ENCODE results near the gene CNOT8. TPM values are rescaled to one million over a fixed set of nuclear protein-coding genes. Genes with fewer than 3 reads are reported as not detected.

CNOT8 gene

GRCh38 chr5:154916874-154917273, 58.4 kb downstream of the CNOT8 start:
- no peak overlapping the region for H3K18ac ChIP-seq (ENCODE audit: low read length)
- no peak overlapping the region for H3K56ac ChIP-seq (ENCODE audit: low read length)
- H2BK120ac ChIP-seq (ENCODE audit: low read depth, low read length): no peak overlapping the region
- H3K27me3 ChIP-seq (ENCODE audit: insufficient read depth, low read length, poor library complexity): no peaks in the 10 kb centered on the region
- H3K79me1 ChIP-seq (ENCODE audit: low read length): no peaks in the 10 kb centered on the region
- peaks cover 5% of the 10 kb centered on the region for H3K36me3 ChIP-seq (ENCODE audit: control insufficient read depth, insufficient read depth, low read length)
- H2AK5ac ChIP-seq (ENCODE audit: low read length): no peak overlapping the region
- H3K27ac ChIP-seq (ENCODE audit: low read depth, low read length): no peak overlapping the region
- H2BK15ac ChIP-seq (replicated peaks; ENCODE audit: low read depth): no peak overlapping the region
- H3K23ac ChIP-seq (ENCODE audit: low read length): no peak overlapping the region
- H3K4ac ChIP-seq (ENCODE audit: low read depth, low read length): no peak overlapping the region
- H3K4me3 ChIP-seq (ENCODE audit: low read length): no peak overlapping the region
- no peak overlapping the region for H3K9ac ChIP-seq (ENCODE audit: low read length)
- no peak for DNase-seq
- no peak overlapping the region for H4K8ac ChIP-seq (ENCODE audit: low read depth, low read length)
- no peak overlapping the region for H2BK5ac ChIP-seq (ENCODE audit: low read length)
- no CpG with 5 or more reads among the region's 3 CpGs for WGBS (ENCODE audit: extremely low coverage, insufficient coverage, low lambda C conversion rate)
- H4K5ac ChIP-seq (ENCODE audit: low read length): no peak overlapping the region
- H3K79me2 ChIP-seq (ENCODE audit: control insufficient read depth, insufficient read depth, low read length): no peaks in the 10 kb centered on the region
- no peak overlapping the region for H3K4me2 ChIP-seq (ENCODE audit: low read length)
- H3K4me1 ChIP-seq (ENCODE audit: control insufficient read depth, low read depth, low read length): no peaks in the 10 kb centered on the region

DNA sequence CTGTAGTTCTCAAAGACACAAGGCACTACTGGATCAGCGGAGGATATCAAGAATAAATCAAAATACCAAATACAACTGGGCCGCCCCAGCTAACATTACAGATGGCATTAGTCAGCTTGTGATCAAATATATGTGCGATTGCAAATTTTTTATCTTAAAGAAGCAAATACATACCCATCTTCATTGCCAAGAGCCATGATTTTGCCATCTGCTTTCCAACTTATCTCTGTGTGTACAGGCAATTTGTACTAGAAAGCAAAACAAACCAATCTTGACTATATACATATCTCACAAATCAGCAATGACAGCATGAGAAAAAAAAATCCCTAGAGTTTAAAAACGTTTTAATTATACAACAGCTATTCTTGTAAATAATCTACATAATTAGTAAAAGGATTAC, 59.3 kb downstream of the CNOT8 start:
- H3K79me1 ChIP-seq (ENCODE audit: low read length): no peaks in the 10 kb centered on the region
- no peak overlapping the region for H3K23ac ChIP-seq (ENCODE audit: low read length)
- H3K27ac ChIP-seq (ENCODE audit: low read depth, low read length): no peak overlapping the region
- no peak overlapping the region for H4K5ac ChIP-seq (ENCODE audit: low read length)
- no peak overlapping the region for H4K8ac ChIP-seq (ENCODE audit: low read depth, low read length)
- no peak overlapping the region for H2BK120ac ChIP-seq (ENCODE audit: low read depth, low read length)
- H3K79me2 ChIP-seq (ENCODE audit: control insufficient read depth, insufficient read depth, low read length): no peaks in the 10 kb centered on the region
- no peak overlapping the region for H3K4me2 ChIP-seq (ENCODE audit: low read length)
- no peak overlapping the region for H3K9ac ChIP-seq (ENCODE audit: low read length)
- no peak overlapping the region for H3K56ac ChIP-seq (ENCODE audit: low read length)
- no peak overlapping the region for H3K4me3 ChIP-seq (ENCODE audit: low read length)
- no peaks in the 10 kb centered on the region for H3K4me1 ChIP-seq (ENCODE audit: control insufficient read depth, low read depth, low read length)
- peaks cover 5% of the 10 kb centered on the region for H3K36me3 ChIP-seq (ENCODE audit: control insufficient read depth, insufficient read depth, low read length)
- no peak overlapping the region for H2BK15ac ChIP-seq (replicated peaks; ENCODE audit: low read depth)
- no peak overlapping the region for H2BK5ac ChIP-seq (ENCODE audit: low read length)
- no peak overlapping the region for H3K18ac ChIP-seq (ENCODE audit: low read length)
- H3K27me3 ChIP-seq (ENCODE audit: insufficient read depth, low read length, poor library complexity): no peaks in the 10 kb centered on the region
- H3K4ac ChIP-seq (ENCODE audit: low read depth, low read length): no peak overlapping the region
- WGBS (ENCODE audit: extremely low coverage, insufficient coverage, low lambda C conversion rate): no CpG with 5 or more reads among the region's 4 CpGs
- no peak for DNase-seq
- H2AK5ac ChIP-seq (ENCODE audit: low read length): no peak overlapping the region

DNA sequence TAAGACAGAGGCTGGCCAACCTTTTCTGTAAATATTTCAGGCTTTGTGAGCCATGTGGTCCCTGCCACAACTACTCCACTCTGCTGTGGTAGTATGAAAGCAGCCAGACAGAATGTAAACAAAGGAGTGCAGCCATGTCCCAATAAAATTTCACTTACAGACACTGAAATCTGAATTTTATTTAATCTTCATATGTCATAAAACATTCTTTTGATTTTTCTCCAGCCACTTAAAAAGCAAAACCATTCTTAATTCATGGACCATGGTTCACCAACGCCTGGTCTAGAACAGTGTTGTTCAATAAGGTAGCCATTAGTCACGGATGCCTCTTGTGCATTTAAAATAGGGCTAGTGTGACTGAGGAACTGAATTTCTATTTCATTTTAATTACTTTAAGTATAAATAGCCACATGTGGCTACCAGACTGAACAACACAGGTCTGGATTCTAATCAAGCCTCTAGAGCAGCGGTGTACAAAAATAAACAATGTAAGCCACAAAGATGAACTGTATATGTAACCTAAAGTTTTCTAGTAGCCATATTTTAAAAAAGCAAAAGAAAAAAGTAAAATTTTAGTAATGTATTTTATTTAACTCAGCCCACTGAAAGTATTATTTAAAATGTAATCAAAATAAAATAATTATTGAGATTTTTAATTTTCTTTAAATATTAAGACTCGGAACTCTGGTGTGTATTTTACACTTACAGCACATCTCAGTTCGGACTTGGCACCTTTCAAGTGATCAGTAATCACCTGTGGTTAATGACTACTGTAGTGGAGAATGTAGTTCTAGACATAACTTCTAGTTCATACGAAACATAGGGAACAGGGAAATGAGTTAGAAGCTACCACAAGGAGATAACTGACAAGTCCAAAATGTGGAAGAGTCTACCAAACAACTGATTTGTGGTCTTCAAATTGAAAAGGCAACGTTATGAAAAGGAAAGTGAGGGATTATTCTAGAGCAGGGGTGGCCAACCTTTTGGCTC, 65.3 kb downstream of the CNOT8 start:
- H3K9ac ChIP-seq (ENCODE audit: low read length): no peak overlapping the region
- H4K5ac ChIP-seq (ENCODE audit: low read length): no peak overlapping the region
- no peaks in the 10 kb centered on the region for H3K27me3 ChIP-seq (ENCODE audit: insufficient read depth, low read length, poor library complexity)
- H2BK5ac ChIP-seq (ENCODE audit: low read length): no peak overlapping the region
- no peaks in the 10 kb centered on the region for H3K79me2 ChIP-seq (ENCODE audit: control insufficient read depth, insufficient read depth, low read length)
- peaks cover 2% of the 10 kb centered on the region for H3K36me3 ChIP-seq (ENCODE audit: control insufficient read depth, insufficient read depth, low read length)
- H2BK15ac ChIP-seq (replicated peaks; ENCODE audit: low read depth): no peak overlapping the region
- H3K4ac ChIP-seq (ENCODE audit: low read depth, low read length): no peak overlapping the region
- H2BK120ac ChIP-seq (ENCODE audit: low read depth, low read length): no peak overlapping the region
- no peak overlapping the region for H3K18ac ChIP-seq (ENCODE audit: low read length)
- no peaks in the 10 kb centered on the region for H3K4me1 ChIP-seq (ENCODE audit: control insufficient read depth, low read depth, low read length)
- no peak overlapping the region for H3K4me2 ChIP-seq (ENCODE audit: low read length)
- no CpG with 5 or more reads among the region's 7 CpGs for WGBS (ENCODE audit: extremely low coverage, insufficient coverage, low lambda C conversion rate)
- no peaks in the 10 kb centered on the region for H3K79me1 ChIP-seq (ENCODE audit: low read length)
- no peak for DNase-seq
- no peak overlapping the region for H3K27ac ChIP-seq (ENCODE audit: low read depth, low read length)
- no peak overlapping the region for H3K56ac ChIP-seq (ENCODE audit: low read length)
- no peak overlapping the region for H3K4me3 ChIP-seq (ENCODE audit: low read length)
- H2AK5ac ChIP-seq (ENCODE audit: low read length): no peak overlapping the region
- H3K23ac ChIP-seq (ENCODE audit: low read length): no peak overlapping the region
- H4K8ac ChIP-seq (ENCODE audit: low read depth, low read length): no peak overlapping the region

Small RNAs within 50 kb of the gene (small RNA-seq; reads per million reads assigned to genes)
- not detected for gene MIR378H (ENCODE audit: insufficient read depth)
